HCT116 (cell line): ENCODE data around the gene ARSI. TPM values are rescaled to one million over a fixed set of nuclear protein-coding genes. Genes with fewer than 3 reads are reported as not detected.

ENCODE experiments used
- ATAC-seq: fragments of 200-7000 bp; cut with Tn5 transposase; 2 replicates; pipeline ENCODE4 v1.9.1; 2020; ENCODE audit warnings: mild to moderate bottlenecking, moderate library complexity
- BruUV-seq: library from RNA; stranded (reverse); fragments of 400-500 nt; replicated peaks from 2 replicates; lab custom pipeline; 2021; lab: Mats Ljungman, UMichigan
- CTCF ChIA-PET: fragments of 300-600 bp; sonication (Branson Sonifier 250); formaldehyde crosslinking; loops from one replicate; lab custom pipeline; 2021; ENCODE audit warnings: antibody characterized with exemption; lab: Charles Lee
- POLR2A ChIA-PET: fragments of 300-600, 350-600 bp; sonication (Branson Sonifier 250); formaldehyde crosslinking; loops from one replicate; lab custom pipeline; 2021; ENCODE audit warnings: antibody characterized with exemption; lab: Charles Lee
- RAD21 ChIA-PET, 2 experiments: fragments of 300-600 bp; sonication (Branson Sonifier 250); formaldehyde crosslinking; loops; one replicate each; lab custom pipeline; 2023; ENCODE audit warnings: low total read pairs in 2 of 2; ENCODE audit not compliant: uncharacterized antibody in 2 of 2, unreplicated experiment in 2 of 2, low non-redundant PET in 1 of 2; lab: Charles Lee
- DNase-seq: peaks from one replicate; pipeline ENCODE4 v3.0.0-alpha.2; 2010; ENCODE audit warnings: low read depth, low spot score
- H2AFZ ChIP-seq: fragments of 200-600 bp; shearing (Covaris generic), sonication (generic); 2 replicates; pipeline ENCODE4 v1.6.1; 2017; ENCODE audit warnings: low read depth, mixed run types, mixed read lengths, antibody characterized with exemption, low read length; ENCODE audit not compliant: poor library complexity, severe bottlenecking
- H3K27ac ChIP-seq: 2 replicates; pipeline ENCODE4 v1.5.1; 2012; ENCODE audit warnings: low read depth, low read length
- H3K27me3 ChIP-seq: fragments of 200-600 bp; sonication (generic); 2 replicates; pipeline ENCODE4 v1.6.1; 2016; ENCODE audit warnings: mixed run types, low read length, mixed read lengths; ENCODE audit not compliant: insufficient read depth
- H3K36me3 ChIP-seq, 2 experiments: fragments of 200-500 bp in 1 of 2; fragments of 200-600 bp in 1 of 2; sonication (Bioruptor generic) in 1 of 2; sonication (generic) in 1 of 2; 2 replicates each; pipeline versions ENCODE4 v1.5.1 to v1.6.1; 2014 to 2016; ENCODE audit warnings: low read length in 2 of 2, inconsistent platforms in 1 of 2, mixed read lengths in 1 of 2, mixed run types in 1 of 2; ENCODE audit not compliant: insufficient read depth in 2 of 2, control insufficient read depth in 1 of 2
- H3K4me1 ChIP-seq, 2 experiments: fragments of 200-600 bp in 1 of 2; sonication (generic) in 1 of 2; 2 replicates each; pipeline versions ENCODE4 v1.5.1 to v1.6.1; 2012 to 2017; ENCODE audit warnings: low read length in 2 of 2, inconsistent platforms in 1 of 2, mild to moderate bottlenecking in 1 of 2, mixed read lengths in 1 of 2, mixed run types in 1 of 2, moderate library complexity in 1 of 2; ENCODE audit not compliant: insufficient read depth in 2 of 2, control insufficient read depth in 1 of 2
- H3K4me2 ChIP-seq: fragments of 200-600 bp; sonication (generic); 2 replicates; pipeline ENCODE4 v1.6.1; 2017; ENCODE audit warnings: mixed run types, low read length, mixed read lengths
- H3K4me3 ChIP-seq, 2 experiments: fragments of 200-600 bp in 1 of 2; sonication (generic) in 1 of 2; replicated peaks in 1 of 2; 2 replicates each; pipeline ENCODE4 v1.5.1; 2011 to 2016; ENCODE audit warnings: low read length in 2 of 2, control low read depth in 1 of 2, low read depth in 1 of 2, mild to moderate bottlenecking in 1 of 2, mixed read lengths in 1 of 2, mixed run types in 1 of 2
- H3K79me2 ChIP-seq: fragments of 200-600 bp; sonication (generic); 2 replicates; pipeline ENCODE4 v1.6.1; 2017; ENCODE audit warnings: mild to moderate bottlenecking, mixed run types, low read length, moderate library complexity, mixed read lengths; ENCODE audit not compliant: insufficient read depth
- H3K9ac ChIP-seq: fragments of 200-600 bp; sonication (generic); 2 replicates; pipeline ENCODE4 v1.6.1; 2016; ENCODE audit warnings: low read length, mixed read lengths
- H3K9me2 ChIP-seq: fragments of 200-600 bp; sonication (generic), shearing (Covaris generic); 2 replicates; pipeline ENCODE4 v1.6.1; 2017; ENCODE audit warnings: mixed run types, mild to moderate bottlenecking, moderate library complexity; ENCODE audit not compliant: insufficient read depth
- H3K9me3 ChIP-seq, 2 experiments: fragments of 200-500 bp in 1 of 2; fragments of 200-600 bp in 1 of 2; sonication (Bioruptor generic) in 1 of 2; sonication (generic) in 1 of 2; 2 replicates each; pipeline ENCODE4 v1.6.1; 2014 to 2017; ENCODE audit warnings: low read length in 2 of 2, mixed read lengths in 2 of 2, inconsistent platforms in 1 of 2, low read depth in 1 of 2, mild to moderate bottlenecking in 1 of 2, mixed run types in 1 of 2, moderate library complexity in 1 of 2; ENCODE audit not compliant: control insufficient read depth in 1 of 2, insufficient read depth in 1 of 2
- H4K20me1 ChIP-seq: fragments of 200-600 bp; sonication (generic), shearing (Covaris generic); 2 replicates; pipeline ENCODE4 v1.6.1; 2017; ENCODE audit warnings: mixed run types, mild to moderate bottlenecking, moderate library complexity; ENCODE audit not compliant: insufficient read depth
- JUND ChIP-seq: IDR thresholded peaks from 2 replicates; pipeline ENCODE4 v1.6.1; 2012
- SIN3A ChIP-seq: IDR thresholded peaks from 2 replicates; pipeline ENCODE4 v1.6.1; 2012; ENCODE audit warnings: low read depth
- ZNF274 ChIP-seq: fragments of 200-500 bp; sonication (Bioruptor generic); IDR thresholded peaks from 2 replicates; pipeline ENCODE4 v1.6.1; 2014; ENCODE audit warnings: mild to moderate bottlenecking, low read depth, low read length, inconsistent platforms
- intact Hi-C: fragments of 100-400 bp; cut with micrococcal nuclease; formaldehyde crosslinking; loops from 2 replicates; pipeline ENCODE4 v1.10.0; 2022
- total RNA-seq: library from RNA; stranded (reverse); gene quantifications from one replicate; pipeline ENCODE4 v1.2.1, GENCODE V29; 2021; ENCODE audit not compliant: unreplicated experiment
- TF ChIP-seq, protein P1 (sequence below): IDR thresholded peaks from 2 replicates; pipeline ENCODE4 v1.6.1; 2011; ENCODE audit warnings: mild to moderate bottlenecking, low read length, moderate library complexity; ENCODE audit not compliant: insufficient replicate concordance; ENCODE audit errors: extremely low read depth
- TF ChIP-seq, protein P2 (sequence below): IDR thresholded peaks from 2 replicates; pipeline ENCODE4 v1.6.1; 2012
- TF ChIP-seq, protein P3 (sequence below): IDR thresholded peaks from 2 replicates; pipeline ENCODE4 v1.6.1; 2012; ENCODE audit warnings: low read depth

Gene ARSI
- total RNA-seq, 1 experiment from 2014 or later, result 0.07 TPM

DNA sequence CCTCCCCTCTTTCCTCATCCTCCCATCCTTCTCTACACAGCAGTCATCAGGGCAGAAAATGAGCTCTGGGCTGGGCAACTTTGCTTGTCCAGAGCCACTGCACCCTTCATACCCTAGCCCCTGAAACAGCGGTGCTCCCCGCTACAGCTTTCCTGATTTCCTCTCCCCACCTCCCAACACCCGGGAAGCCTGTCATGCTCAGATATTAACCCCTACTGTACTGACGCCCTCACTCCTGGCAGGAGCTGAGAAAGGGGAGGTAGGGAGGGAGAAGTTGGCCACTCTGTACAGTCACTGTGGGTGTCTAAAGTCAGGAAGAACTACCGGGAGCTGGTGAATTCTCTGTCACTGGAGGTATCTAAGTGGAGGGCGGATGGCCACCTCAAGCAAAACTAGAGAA is 13.9 kb downstream of the ARSI start:
- Histone ChIP-seq H3K79me2 (no peaks in the 10 kb centered on the region), H3K9ac (no peak overlapping the region), H3K4me3 (no peak overlapping the region), H2AFZ (no peak overlapping the region), H3K9me2 (no peaks in the 10 kb centered on the region), H3K4me2 (no peak overlapping the region), H3K27me3 (peaks cover 3% of the 10 kb centered on the region; the same call in 1 of the 2 replicates), H3K36me3 (no peaks in the 10 kb centered on the region), H3K27ac (no peak overlapping the region), H3K4me1 (no peaks in the 10 kb centered on the region), H4K20me1 (no peaks in the 10 kb centered on the region), H3K9me3 (no peaks in the 10 kb centered on the region)
- no TSS peak for BruUV-seq
- intact Hi-C loops, result no loop called here
- ATAC-seq (no peak), DNase-seq (no peak)
- ChIA-PET POLR2A (no interaction called here), CTCF (no interaction called here), RAD21 (no interaction called here)
- TF ChIP-seq, protein P1, sequence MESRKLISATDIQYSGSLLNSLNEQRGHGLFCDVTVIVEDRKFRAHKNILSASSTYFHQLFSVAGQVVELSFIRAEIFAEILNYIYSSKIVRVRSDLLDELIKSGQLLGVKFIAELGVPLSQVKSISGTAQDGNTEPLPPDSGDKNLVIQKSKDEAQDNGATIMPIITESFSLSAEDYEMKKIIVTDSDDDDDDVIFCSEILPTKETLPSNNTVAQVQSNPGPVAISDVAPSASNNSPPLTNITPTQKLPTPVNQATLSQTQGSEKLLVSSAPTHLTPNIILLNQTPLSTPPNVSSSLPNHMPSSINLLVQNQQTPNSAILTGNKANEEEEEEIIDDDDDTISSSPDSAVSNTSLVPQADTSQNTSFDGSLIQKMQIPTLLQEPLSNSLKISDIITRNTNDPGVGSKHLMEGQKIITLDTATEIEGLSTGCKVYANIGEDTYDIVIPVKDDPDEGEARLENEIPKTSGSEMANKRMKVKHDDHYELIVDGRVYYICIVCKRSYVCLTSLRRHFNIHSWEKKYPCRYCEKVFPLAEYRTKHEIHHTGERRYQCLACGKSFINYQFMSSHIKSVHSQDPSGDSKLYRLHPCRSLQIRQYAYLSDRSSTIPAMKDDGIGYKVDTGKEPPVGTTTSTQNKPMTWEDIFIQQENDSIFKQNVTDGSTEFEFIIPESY, result no peak
- TF ChIP-seq, protein P2, sequence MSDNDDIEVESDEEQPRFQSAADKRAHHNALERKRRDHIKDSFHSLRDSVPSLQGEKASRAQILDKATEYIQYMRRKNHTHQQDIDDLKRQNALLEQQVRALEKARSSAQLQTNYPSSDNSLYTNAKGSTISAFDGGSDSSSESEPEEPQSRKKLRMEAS, result no peak
- TF ChIP-seq, protein P3, sequence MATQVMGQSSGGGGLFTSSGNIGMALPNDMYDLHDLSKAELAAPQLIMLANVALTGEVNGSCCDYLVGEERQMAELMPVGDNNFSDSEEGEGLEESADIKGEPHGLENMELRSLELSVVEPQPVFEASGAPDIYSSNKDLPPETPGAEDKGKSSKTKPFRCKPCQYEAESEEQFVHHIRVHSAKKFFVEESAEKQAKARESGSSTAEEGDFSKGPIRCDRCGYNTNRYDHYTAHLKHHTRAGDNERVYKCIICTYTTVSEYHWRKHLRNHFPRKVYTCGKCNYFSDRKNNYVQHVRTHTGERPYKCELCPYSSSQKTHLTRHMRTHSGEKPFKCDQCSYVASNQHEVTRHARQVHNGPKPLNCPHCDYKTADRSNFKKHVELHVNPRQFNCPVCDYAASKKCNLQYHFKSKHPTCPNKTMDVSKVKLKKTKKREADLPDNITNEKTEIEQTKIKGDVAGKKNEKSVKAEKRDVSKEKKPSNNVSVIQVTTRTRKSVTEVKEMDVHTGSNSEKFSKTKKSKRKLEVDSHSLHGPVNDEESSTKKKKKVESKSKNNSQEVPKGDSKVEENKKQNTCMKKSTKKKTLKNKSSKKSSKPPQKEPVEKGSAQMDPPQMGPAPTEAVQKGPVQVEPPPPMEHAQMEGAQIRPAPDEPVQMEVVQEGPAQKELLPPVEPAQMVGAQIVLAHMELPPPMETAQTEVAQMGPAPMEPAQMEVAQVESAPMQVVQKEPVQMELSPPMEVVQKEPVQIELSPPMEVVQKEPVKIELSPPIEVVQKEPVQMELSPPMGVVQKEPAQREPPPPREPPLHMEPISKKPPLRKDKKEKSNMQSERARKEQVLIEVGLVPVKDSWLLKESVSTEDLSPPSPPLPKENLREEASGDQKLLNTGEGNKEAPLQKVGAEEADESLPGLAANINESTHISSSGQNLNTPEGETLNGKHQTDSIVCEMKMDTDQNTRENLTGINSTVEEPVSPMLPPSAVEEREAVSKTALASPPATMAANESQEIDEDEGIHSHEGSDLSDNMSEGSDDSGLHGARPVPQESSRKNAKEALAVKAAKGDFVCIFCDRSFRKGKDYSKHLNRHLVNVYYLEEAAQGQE, result no peak
- TF ChIP-seq ZNF274 (no peak), JUND (no peak), SIN3A (no peak)
